Breast epithelium (tissue), 3 donors: ENCODE measurements around the gene CENPM.

Source experiments
- CTCF ChIP-seq, 3 donors: fragments of 450-650 bp; IDR thresholded peaks; one replicate each; pipeline ENCODE4 v1.5.1; 2016 to 2017; ENCODE audit warnings: antibody characterized with exemption in 3 of 3, mild to moderate bottlenecking in 3 of 3, moderate library complexity in 3 of 3
- POLR2A ChIP-seq: fragments of 450-650 bp; IDR thresholded peaks from one replicate; pipeline ENCODE4 v1.6.1; 2016; ENCODE audit warnings: antibody characterized with exemption, mild to moderate bottlenecking, moderate library complexity

DNA sequence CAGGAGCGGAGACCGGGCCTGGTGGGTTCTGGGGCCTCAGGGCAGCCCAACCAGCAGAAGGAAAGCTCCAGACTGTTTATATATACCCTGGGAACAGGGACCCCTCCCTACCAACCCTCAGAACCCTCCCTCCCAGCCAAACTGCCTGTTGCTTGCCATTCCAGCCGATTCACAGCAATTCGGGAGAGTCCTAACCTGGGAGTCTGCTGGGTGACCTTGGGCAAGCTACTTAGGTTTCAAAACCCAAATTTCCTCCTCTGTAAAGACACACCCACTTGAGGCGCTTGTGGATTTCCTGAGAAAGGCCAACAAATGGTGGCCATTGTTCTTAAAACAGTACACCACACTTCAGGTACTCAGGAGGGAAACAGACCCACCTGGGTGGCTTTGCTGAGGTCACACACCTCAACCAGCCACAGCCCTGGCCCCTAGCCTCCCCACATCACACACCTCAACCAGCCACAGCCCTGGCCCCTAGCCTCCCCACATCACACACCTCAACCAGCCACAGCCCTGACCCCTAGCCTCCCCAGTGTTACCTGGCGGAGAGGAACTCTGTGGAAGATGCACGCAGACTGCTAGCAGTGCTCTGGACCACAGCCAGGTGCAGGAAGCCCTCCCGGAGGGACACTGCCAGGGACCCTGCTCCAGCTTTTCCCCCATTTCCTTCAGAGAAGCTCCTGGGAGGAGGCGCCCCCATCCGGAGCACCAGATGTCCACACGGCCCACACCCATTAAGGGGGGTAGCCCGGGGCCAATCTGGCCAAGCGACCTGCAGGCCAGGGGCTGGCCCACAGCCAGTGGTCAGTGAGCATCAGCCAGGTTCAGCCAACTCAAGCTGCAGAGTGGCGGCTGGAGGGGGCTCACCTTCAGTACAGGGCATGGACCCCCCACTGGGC, 38.3 kb downstream of the CENPM start:
- no peak for TF ChIP-seq CTCF (IDR thresholded peaks at IDR 0.05)
- no peak for TF ChIP-seq POLR2A
